Measurements from ENCODE around the gene C17orf107. TPM values are rescaled to one million over a fixed set of nuclear protein-coding genes. Genes with fewer than 3 reads are reported as not detected.

Gene C17orf107
- total and polyA plus RNA-seq, 9 of the 15 experiments (the other 6 are each of a cell fraction or from before 2014, with no cell fraction given), result 0.05 to 0.29 (median 0.07) TPM; not detected in 4

DNA sequence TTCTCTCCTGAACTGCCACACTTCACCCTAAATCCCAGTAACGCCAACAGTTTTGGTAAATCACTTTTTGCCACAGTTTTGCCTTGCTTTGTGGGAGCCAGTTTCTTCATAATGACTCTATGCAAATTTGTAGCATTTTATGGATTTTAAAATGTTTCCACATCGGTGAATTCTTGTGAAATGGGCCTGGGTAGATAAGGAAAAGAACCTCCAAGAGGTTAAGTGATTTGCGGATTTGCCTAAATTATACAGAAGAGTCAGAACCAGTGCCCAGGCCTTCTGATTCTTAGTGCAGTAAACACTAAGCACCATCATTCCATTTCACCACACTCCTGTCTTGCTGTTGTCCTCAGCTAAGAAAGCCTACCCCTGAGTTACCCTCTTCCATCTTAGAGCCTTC is 48.3 kb upstream of the C17orf107 start:
- CTCF ChIA-PET (ENCODE audit: low intra/inter-chr PET ratio), result no interaction called here
- Histone ChIP-seq H2AFZ (ENCODE audit: low read depth, low read length) (no peak overlapping the region), H3K27me3 (ENCODE audit: control insufficient read depth in 2 of 2, insufficient read depth in 2 of 2, low read length in 2 of 2) (no peaks in the 10 kb centered on the region), H3K36me3 (ENCODE audit: control insufficient read depth, insufficient read depth, low read length) (peaks cover 13% of the 10 kb centered on the region; the same call in 2 of the 3 replicates), H3K9me3 (replicated peaks; ENCODE audit: control insufficient read depth, insufficient read depth, low read depth, low read length) (no peaks in the 10 kb centered on the region), H3K27ac (ENCODE audit: extremely low read depth, low read depth, low read length) (no peak overlapping the region), H3K79me2 (ENCODE audit: control insufficient read depth, insufficient read depth, low read length) (peaks cover 60% of the 10 kb centered on the region), H3K4me2 (ENCODE audit: insufficient read depth, low read length) (no peak overlapping the region), H3K9ac (ENCODE audit: insufficient read depth in 1 of 2, low read depth in 2 of 2, low read length in 2 of 2) (no peak overlapping the region), H3K9me1 (ENCODE audit: control insufficient read depth, insufficient read depth, low read length) (peaks cover 3% of the 10 kb centered on the region), H3K4me3 (no peak overlapping the region), H3K4me1 (replicated peaks in 1 of 2; ENCODE audit: control insufficient read depth in 2 of 2, insufficient read depth in 2 of 2, low read length in 2 of 2) (peaks cover 3 to 5% of the 10 kb centered on the region in 2 experiments; a peak in 2 of 5 replicates), H4K20me1 (replicated peaks; ENCODE audit: control insufficient read depth, insufficient read depth, low read length) (peaks cover 20% of the 10 kb centered on the region)
- intact Hi-C loops (cut with micrococcal nuclease) (no loop called here), in situ Hi-C loops (cut with MboI) (no loop called here)
- WGBS (ENCODE audit: insufficient coverage, low coverage, missing lambda C conversion rate), result 49% methylated on average over 3 of the region's 3 CpGs
- POLR2A ChIA-PET, result no interaction called here
- TF ChIP-seq ZNF175 (CRISPR knock-in tag; IDR thresholded peaks at IDR 0.05; ENCODE audit: low read depth) (no peak), SUPT5H (IDR thresholded peaks at IDR 0.05) (no peak)
- TF ChIP-seq, protein P1, sequence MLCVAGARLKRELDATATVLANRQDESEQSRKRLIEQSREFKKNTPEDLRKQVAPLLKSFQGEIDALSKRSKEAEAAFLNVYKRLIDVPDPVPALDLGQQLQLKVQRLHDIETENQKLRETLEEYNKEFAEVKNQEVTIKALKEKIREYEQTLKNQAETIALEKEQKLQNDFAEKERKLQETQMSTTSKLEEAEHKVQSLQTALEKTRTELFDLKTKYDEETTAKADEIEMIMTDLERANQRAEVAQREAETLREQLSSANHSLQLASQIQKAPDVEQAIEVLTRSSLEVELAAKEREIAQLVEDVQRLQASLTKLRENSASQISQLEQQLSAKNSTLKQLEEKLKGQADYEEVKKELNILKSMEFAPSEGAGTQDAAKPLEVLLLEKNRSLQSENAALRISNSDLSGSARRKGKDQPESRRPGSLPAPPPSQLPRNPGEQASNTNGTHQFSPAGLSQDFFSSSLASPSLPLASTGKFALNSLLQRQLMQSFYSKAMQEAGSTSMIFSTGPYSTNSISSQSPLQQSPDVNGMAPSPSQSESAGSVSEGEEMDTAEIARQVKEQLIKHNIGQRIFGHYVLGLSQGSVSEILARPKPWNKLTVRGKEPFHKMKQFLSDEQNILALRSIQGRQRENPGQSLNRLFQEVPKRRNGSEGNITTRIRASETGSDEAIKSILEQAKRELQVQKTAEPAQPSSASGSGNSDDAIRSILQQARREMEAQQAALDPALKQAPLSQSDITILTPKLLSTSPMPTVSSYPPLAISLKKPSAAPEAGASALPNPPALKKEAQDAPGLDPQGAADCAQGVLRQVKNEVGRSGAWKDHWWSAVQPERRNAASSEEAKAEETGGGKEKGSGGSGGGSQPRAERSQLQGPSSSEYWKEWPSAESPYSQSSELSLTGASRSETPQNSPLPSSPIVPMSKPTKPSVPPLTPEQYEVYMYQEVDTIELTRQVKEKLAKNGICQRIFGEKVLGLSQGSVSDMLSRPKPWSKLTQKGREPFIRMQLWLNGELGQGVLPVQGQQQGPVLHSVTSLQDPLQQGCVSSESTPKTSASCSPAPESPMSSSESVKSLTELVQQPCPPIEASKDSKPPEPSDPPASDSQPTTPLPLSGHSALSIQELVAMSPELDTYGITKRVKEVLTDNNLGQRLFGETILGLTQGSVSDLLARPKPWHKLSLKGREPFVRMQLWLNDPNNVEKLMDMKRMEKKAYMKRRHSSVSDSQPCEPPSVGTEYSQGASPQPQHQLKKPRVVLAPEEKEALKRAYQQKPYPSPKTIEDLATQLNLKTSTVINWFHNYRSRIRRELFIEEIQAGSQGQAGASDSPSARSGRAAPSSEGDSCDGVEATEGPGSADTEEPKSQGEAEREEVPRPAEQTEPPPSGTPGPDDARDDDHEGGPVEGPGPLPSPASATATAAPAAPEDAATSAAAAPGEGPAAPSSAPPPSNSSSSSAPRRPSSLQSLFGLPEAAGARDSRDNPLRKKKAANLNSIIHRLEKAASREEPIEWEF (CRISPR knock-in tag; IDR thresholded peaks at IDR 0.05), result no peak
- no TSS peak for BruUV-seq (replicated peaks)
- DNase-seq (ENCODE audit: extremely low read depth in 1 of 4, low spot score in 3 of 4) (no peak), FAIRE-seq (no peak), ATAC-seq (no peak)
